GM18505 (cell line): Measurements from ENCODE around the gene FAM174B.
"Not testable (repeated sequence)": the region's sequence is repeated elsewhere in the genome, so short reads cannot be mapped to it uniquely, and the experiment has no call there.

Source experiments
- ATAC-seq: cut with Tn5 transposase; IDR thresholded peaks from one replicate; pipeline ENCODE4 v1.9.1; 2021; ENCODE audit not compliant: unreplicated experiment
- POLR2A ChIP-seq: IDR thresholded peaks from 4 replicates; pipeline ENCODE4 v1.6.1; 2011; ENCODE audit warnings: borderline replicate concordance; ENCODE audit not compliant: insufficient read depth, insufficient read length; ENCODE audit errors: extremely low read depth

FAM174B gene

DNA sequence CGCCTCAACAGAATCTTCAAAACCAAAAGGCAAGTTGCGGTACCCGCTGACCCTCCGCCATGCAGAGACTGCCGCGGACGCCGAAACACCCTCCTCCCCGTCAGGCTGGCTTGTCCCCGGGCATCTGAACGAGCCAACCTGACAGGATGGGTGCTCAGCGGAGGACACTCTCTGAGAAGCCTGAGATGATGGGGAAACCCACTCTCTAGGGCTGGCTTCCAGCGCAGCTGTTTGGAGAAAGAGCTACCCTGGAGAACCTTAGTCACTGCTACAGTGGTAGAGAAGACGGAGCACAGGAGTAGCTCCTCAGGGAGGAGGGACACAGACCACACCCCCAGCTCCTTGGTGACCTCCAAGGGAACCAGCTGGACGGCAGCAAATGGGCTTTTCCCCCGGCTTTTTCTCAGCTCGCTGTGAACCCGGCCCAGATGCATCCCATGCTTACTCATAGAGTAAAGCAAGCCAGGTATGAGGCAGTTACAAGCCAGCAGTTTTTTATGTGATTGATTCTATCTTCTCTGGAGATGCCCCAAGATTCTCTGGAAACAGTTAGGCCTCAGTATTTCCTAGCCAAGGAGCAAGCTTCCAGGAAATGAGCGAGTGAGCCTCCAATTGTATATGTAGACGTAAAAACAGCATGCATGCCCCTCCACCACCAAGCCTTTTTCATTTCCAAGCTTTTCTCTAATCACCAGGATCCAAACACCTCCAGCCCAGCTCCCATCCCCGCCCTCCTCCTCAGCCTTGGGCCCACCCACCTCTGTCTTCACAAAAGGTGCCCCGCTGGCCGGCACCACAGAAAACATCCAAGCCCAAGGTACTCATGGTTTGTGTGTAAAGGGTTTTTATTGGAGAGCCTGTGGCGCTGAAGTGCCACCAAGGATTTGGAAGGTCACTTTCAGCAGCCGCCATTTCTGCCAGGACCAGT, 38.7 kb downstream of the FAM174B start:
- TF ChIP-seq POLR2A = no peak
- ATAC-seq = no peak

- TF ChIP-seq POLR2A = no peak
- no peak for ATAC-seq
Observed at GRCh38 chr15:92614791-92615785, 40.5 kb downstream of the FAM174B start.

- no peak for TF ChIP-seq POLR2A
- no peak for ATAC-seq
Observed at GRCh38 chr15:92614301-92614700, 41.3 kb downstream of the FAM174B start.

DNA sequence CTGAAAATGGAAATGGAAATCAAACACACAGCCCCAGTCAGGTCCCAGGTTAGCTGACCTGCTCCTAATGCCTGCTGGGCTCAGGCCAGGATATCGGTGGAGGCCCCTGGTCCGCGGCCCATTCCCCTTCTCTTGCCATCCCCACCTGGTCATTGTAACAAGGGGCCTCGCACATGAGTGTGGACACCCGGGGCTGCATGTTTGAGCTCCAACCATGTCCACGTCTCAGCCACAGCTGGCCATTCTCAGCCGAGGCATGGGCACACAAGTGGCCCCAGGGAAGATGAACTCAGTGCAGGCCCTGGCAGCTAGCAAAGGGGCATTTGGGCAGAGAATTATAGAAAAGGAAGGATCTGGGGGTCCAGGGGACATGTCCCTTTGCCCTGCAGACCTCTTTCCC, 41.7 kb downstream of the FAM174B start:
- no peak for TF ChIP-seq POLR2A

GRCh38 chr15:92612891-92613290, 42.7 kb downstream of the FAM174B start:
- ATAC-seq = no peak
- TF ChIP-seq POLR2A = no peak

More for the DNA sequence above, 41.7 kb downstream of the FAM174B start:
- no peak for ATAC-seq

GRCh38 chr15:92611995-92612745, 43.4 kb downstream of the FAM174B start:
- TF ChIP-seq POLR2A = no peak
- no peak for ATAC-seq

DNA sequence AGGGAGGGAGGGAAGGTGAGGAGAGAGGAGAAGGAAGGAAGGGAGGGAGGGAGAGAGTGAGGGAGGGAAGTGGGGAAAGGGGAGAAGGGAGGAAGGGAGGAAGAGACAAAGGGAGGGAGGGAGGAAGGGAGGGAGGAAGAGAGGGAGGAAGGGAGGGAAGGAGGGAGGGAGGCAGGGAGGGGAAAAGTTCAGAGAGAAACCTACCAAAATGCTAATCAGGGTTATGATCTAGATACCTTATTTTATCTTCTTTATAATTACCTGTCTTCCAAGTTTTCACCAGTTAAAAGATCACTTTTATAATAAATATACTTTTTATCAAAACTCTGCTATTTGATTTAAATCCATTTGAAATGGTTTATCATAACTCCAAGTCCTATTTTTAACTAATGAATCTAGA, 44.4 kb downstream of the FAM174B start:
- no peak for TF ChIP-seq POLR2A
- no peak for ATAC-seq

GRCh38 chr15:92610101-92610520, 45.5 kb downstream of the FAM174B start:
- ATAC-seq = no peak
- TF ChIP-seq POLR2A = no peak

- no peak for ATAC-seq
- TF ChIP-seq POLR2A = no peak
Observed at GRCh38 chr15:92608866-92609700, 46.5 kb downstream of the FAM174B start.

- ATAC-seq = not testable (repeated sequence)
Observed at GRCh38 chr15:92606836-92607150, 48.8 kb downstream of the FAM174B start.

GRCh38 chr15:92606126-92606835, 49.3 kb downstream of the FAM174B start:
- no peak for ATAC-seq
- TF ChIP-seq POLR2A = no peak

- no peak for TF ChIP-seq POLR2A
Observed at GRCh38 chr15:92605225-92605944, 50.2 kb downstream of the FAM174B start.

More at GRCh38 chr15:92605225-92605944, 50.2 kb downstream of the FAM174B start:
- no peak for ATAC-seq
